Esophagus muscularis mucosa (tissue), 4 donors: Measurements from ENCODE around the gene MICAL3. TPM values are rescaled to one million over a fixed set of nuclear protein-coding genes. Genes with fewer than 3 reads are reported as not detected.
A peak's percentile ranks its signal among the peaks of the same experiment; 100 is the strongest.

ENCODE experiments used
- DNase-seq: peaks from one replicate; pipeline ENCODE4 v3.0.0-alpha.2; 2017; ENCODE audit errors: extremely low spot score
- H3K27ac ChIP-seq, 4 donors: fragments of 200-600 bp; sonication (generic); replicated peaks in 1 of 4; 1 replicate in 3 of 4; 2 replicates in 1 of 4; pipeline ENCODE4 v1.5.1; 2016 to 2019; ENCODE audit warnings: mild to moderate bottlenecking in 1 of 4
- H3K27me3 ChIP-seq, 4 donors: fragments of 200-600 bp; sonication (generic); one replicate each; pipeline versions ENCODE4 v1.5.1 to v1.6.0; 2016 to 2019
- H3K36me3 ChIP-seq, 4 donors: fragments of 200-600 bp; sonication (generic); one replicate each; pipeline ENCODE4 v1.5.1; 2016 to 2019
- H3K4me1 ChIP-seq, 4 donors: fragments of 200-600 bp; sonication (generic); one replicate each; pipeline ENCODE4 v1.5.1; 2016 to 2019
- H3K4me3 ChIP-seq, 4 donors: fragments of 200-600 bp; sonication (generic); 1 replicate in 2 of 4; 2 replicates in 2 of 4; pipeline ENCODE4 v1.5.1; 2016 to 2019; ENCODE audit warnings: mild to moderate bottlenecking in 4 of 4, moderate library complexity in 1 of 4
- H3K9me3 ChIP-seq, 4 donors: fragments of 200-600 bp; sonication (generic); 1 replicate in 3 of 4; 2 replicates in 1 of 4; pipeline ENCODE4 v1.5.1; 2016 to 2019
- EP300 ChIP-seq: sonication (generic); formaldehyde crosslinking; IDR thresholded peaks from one replicate; pipeline ENCODE4 v1.6.1; 2017; ENCODE audit warnings: antibody characterized with exemption
- POLR2A ChIP-seq: fragments of 450-650 bp; IDR thresholded peaks from one replicate; pipeline ENCODE4 v1.6.1; 2017; ENCODE audit warnings: antibody characterized with exemption, moderate library complexity, mild to moderate bottlenecking, low read depth
- POLR2AphosphoS5 ChIP-seq, 2 donors: sonication (generic); formaldehyde crosslinking; IDR thresholded peaks; one replicate each; pipeline ENCODE4 v1.6.1; 2017; ENCODE audit warnings: antibody characterized with exemption in 2 of 2
- WGBS: methylation state at CpG from one replicate; pipeline ENCODE4 v1.1.5; 2018; 5-methylcytosine and 5-hydroxymethylcytosine counted together
- intact Hi-C: fragments of 100-400 bp; cut with DNase I; formaldehyde crosslinking; loops from one replicate; pipeline ENCODE4 v1.15.1; 2023
- total RNA-seq, 4 donors: library from RNA; depleted of rRNA; stranded (reverse); fragments of >200 nt; gene quantifications; one replicate each; pipeline versions ENCODE4 v1.1.0 to v1.2.1, GENCODE V29; 2016
- TF ChIP-seq, protein P1 (sequence below), 3 experiments: fragments of 200-600 bp in 2 of 3; fragments of 450-650 bp in 1 of 3; sonication (generic) in 2 of 3; IDR thresholded peaks; one replicate each; pipeline ENCODE4 v1.5.1; 2017 to 2019; ENCODE audit warnings: antibody characterized with exemption in 3 of 3, mild to moderate bottlenecking in 2 of 3, moderate library complexity in 1 of 3

MICAL3 gene
- total RNA-seq, 4 donors from 2014 or later, result 35.1 to 91.8 (median 67.8) TPM

GRCh38 chr22:17926516-17926915, 97.8 kb downstream of the MICAL3 start:
- WGBS, result 97% methylated on average over 7 of the region's 7 CpGs
- Histone ChIP-seq H3K27me3 (no peaks in the 10 kb centered on the region), H3K4me1 (peaks cover 56 to 74% (median 65%) of the 10 kb centered on the region in 4 donors), H3K9me3 (no peaks in the 10 kb centered on the region), H3K27ac (no peak overlapping the region), H3K4me3 (no peak overlapping the region), H3K36me3 (no peaks in the 10 kb centered on the region)
- DNase-seq, result no peak
- intact Hi-C loops, result no loop called here
- no peak for TF ChIP-seq EP300
- TF ChIP-seq POLR2AphosphoS5 (IDR thresholded peaks at IDR 0.05), result no peak
- TF ChIP-seq, protein P1, sequence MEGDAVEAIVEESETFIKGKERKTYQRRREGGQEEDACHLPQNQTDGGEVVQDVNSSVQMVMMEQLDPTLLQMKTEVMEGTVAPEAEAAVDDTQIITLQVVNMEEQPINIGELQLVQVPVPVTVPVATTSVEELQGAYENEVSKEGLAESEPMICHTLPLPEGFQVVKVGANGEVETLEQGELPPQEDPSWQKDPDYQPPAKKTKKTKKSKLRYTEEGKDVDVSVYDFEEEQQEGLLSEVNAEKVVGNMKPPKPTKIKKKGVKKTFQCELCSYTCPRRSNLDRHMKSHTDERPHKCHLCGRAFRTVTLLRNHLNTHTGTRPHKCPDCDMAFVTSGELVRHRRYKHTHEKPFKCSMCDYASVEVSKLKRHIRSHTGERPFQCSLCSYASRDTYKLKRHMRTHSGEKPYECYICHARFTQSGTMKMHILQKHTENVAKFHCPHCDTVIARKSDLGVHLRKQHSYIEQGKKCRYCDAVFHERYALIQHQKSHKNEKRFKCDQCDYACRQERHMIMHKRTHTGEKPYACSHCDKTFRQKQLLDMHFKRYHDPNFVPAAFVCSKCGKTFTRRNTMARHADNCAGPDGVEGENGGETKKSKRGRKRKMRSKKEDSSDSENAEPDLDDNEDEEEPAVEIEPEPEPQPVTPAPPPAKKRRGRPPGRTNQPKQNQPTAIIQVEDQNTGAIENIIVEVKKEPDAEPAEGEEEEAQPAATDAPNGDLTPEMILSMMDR (IDR thresholded peaks at IDR 0.05), result no peak
- TF ChIP-seq POLR2A, result no peak

- Histone ChIP-seq H3K4me1 (peaks cover 55 to 74% (median 65%) of the 10 kb centered on the region in 4 donors), H3K36me3 (no peaks in the 10 kb centered on the region), H3K27me3 (no peaks in the 10 kb centered on the region), H3K4me3 (no peak overlapping the region), H3K27ac (peak overlapping the region in 2 of 4 donors; percentile 10 to 17), H3K9me3 (no peaks in the 10 kb centered on the region)
- DNase-seq, result no peak
- no peak for TF ChIP-seq POLR2A
- no peak for TF ChIP-seq EP300
- no peak for TF ChIP-seq POLR2AphosphoS5 (IDR thresholded peaks at IDR 0.05)
- TF ChIP-seq, protein P1 (IDR thresholded peaks at IDR 0.05), result no peak
- intact Hi-C loops, result no loop called here
- WGBS, result 52% methylated on average over 7 of the region's 7 CpGs
These were observed 98.9 kb downstream of the MICAL3 start for GRCh38 chr22:17925431-17925841.

- 49% methylated on average over 3 of the region's 4 CpGs for WGBS
- intact Hi-C loops, result no loop called here
- Histone ChIP-seq H3K27ac (peak overlapping the region in 2 of 4 donors; percentile 10 to 17), H3K4me1 (peaks cover 57 to 74% (median 66%) of the 10 kb centered on the region in 4 donors), H3K4me3 (no peak overlapping the region), H3K9me3 (no peaks in the 10 kb centered on the region), H3K36me3 (no peaks in the 10 kb centered on the region), H3K27me3 (no peaks in the 10 kb centered on the region)
- DNase-seq, result no peak
- TF ChIP-seq, protein P1 (IDR thresholded peaks at IDR 0.05), result no peak
- TF ChIP-seq POLR2A (no peak), EP300 (no peak), POLR2AphosphoS5 (IDR thresholded peaks at IDR 0.05) (no peak)
These were observed 99.5 kb downstream of the MICAL3 start for GRCh38 chr22:17924735-17925364.

DNA sequence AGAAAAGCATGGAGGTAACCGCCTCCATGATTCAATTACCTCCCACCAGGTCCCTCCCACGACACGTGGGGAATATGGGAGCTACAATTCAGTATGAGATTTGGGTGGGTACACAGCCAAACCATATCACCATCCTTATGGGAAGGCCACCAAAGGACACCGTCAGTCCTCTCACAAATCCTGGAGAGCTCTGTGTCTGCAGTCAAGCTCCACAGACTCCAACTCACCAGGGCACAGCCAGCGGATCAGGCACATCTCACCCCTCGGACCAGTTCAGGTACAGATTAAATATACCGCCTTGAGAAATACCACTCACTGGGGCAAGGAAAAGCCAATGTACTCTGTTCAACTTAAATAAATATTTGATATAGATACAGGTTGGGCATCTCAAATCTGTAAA, 100.3 kb downstream of the MICAL3 start:
- no peaks in the 10 kb centered on the region for H3K9me3 ChIP-seq
- TF ChIP-seq POLR2AphosphoS5 (IDR thresholded peaks at IDR 0.05) (no peak), EP300 (no peak), POLR2A (no peak)
- TF ChIP-seq, protein P1 (IDR thresholded peaks at IDR 0.05), result no peak
- no peak for DNase-seq
- peak overlapping the region in 3 of 4 donors; percentile 27 to 59 (median 49) for H3K27ac ChIP-seq
- 91% methylated on average over 7 of the region's 7 CpGs for WGBS
- H3K36me3 ChIP-seq, result no peaks in the 10 kb centered on the region
- H3K4me1 ChIP-seq, result peaks cover 62 to 79% (median 73%) of the 10 kb centered on the region in 4 donors
- no peak overlapping the region for H3K4me3 ChIP-seq
- intact Hi-C loops, result no loop called here
- H3K27me3 ChIP-seq, result no peaks in the 10 kb centered on the region
